Left ventricle myocardium inferior (tissue), 1 donor: ENCODE results near the gene ZNF438. TPM values are rescaled to one million over a fixed set of nuclear protein-coding genes. Genes with fewer than 3 reads are reported as not detected.

ENCODE experiments used
- DNase-seq: peaks from one replicate; pipeline ENCODE4 v3.0.0-alpha.2; 2020
- H3K27ac ChIP-seq: fragments of 200-600 bp; replicated peaks from 2 replicates; pipeline ENCODE4 v1.8.0; 2021
- H3K27me3 ChIP-seq: fragments of 200-600 bp; 2 replicates; pipeline ENCODE4 v1.8.0; 2021; ENCODE audit warnings: low read depth
- H3K36me3 ChIP-seq: fragments of 200-600 bp; 2 replicates; pipeline ENCODE4 v1.8.0; 2021
- H3K4me1 ChIP-seq: fragments of 200-600 bp; 2 replicates; pipeline ENCODE4 v1.8.0; 2021
- H3K4me3 ChIP-seq: fragments of 200-600 bp; 2 replicates; pipeline ENCODE4 v1.8.0; 2021; ENCODE audit warnings: mild to moderate bottlenecking, moderate library complexity
- H3K9me3 ChIP-seq: fragments of 200-600 bp; replicated peaks from 2 replicates; pipeline ENCODE4 v1.8.0; 2021
- CTCF ChIP-seq: fragments of 200-600 bp; IDR thresholded peaks from 2 replicates; pipeline ENCODE4 v1.8.0; 2021; ENCODE audit warnings: antibody characterized with exemption, mild to moderate bottlenecking, borderline replicate concordance
- intact Hi-C: fragments of 100-400 bp; cut with micrococcal nuclease; formaldehyde crosslinking; loops from one replicate; pipeline ENCODE4 v1.11.0; 2022
- total RNA-seq: library from RNA; stranded (reverse); fragmentation: NEBNext Ultra II Directional; extraction: Animal tissue kit (Norgen Biotek cat#: 25700); gene quantifications from one replicate; pipeline ENCODE4 v1.2.1, GENCODE V29; 2021
- donor health status: DM: no; HTN: yes; CAD: no; lungs with severe emphysema.

Gene ZNF438
- total RNA-seq, 1 donor from 2014 or later = 13.2 TPM

- H3K27ac ChIP-seq = no peak overlapping the region
- H3K27me3 ChIP-seq = no peaks in the 10 kb centered on the region
- no peak for DNase-seq
- H3K4me3 ChIP-seq = no peak overlapping the region
- H3K9me3 ChIP-seq = no peaks in the 10 kb centered on the region
- no peak for TF ChIP-seq CTCF
- peaks cover 16% of the 10 kb centered on the region for H3K4me1 ChIP-seq
- intact Hi-C loops = no loop called here
- no peaks in the 10 kb centered on the region for H3K36me3 ChIP-seq
Measured at GRCh38 chr10:30883116-30883515, 148.5 kb downstream of the ZNF438 start.

DNA sequence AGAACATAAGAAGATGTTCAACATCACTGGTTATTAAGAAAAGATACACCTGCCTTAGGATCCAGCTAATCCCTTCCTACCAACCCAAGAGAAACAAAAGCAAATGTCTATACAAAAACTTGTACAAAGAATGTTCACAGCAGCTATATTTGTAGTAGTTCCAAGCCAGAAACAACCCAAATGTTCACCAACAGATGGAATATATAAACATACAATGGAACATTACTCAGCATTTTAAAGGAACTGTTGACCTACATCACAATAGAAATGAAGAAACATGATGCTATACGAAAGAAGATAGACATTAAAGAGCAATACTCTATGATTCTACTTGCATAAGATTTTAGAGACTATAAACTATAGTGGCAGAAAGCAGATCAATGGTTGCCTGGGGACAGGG lies 149.4 kb downstream of the ZNF438 start:
- no peak for TF ChIP-seq CTCF
- H3K36me3 ChIP-seq = no peaks in the 10 kb centered on the region
- DNase-seq = no peak
- no peaks in the 10 kb centered on the region for H3K9me3 ChIP-seq
- H3K27me3 ChIP-seq = no peaks in the 10 kb centered on the region
- no peak overlapping the region for H3K4me3 ChIP-seq
- no peak overlapping the region for H3K27ac ChIP-seq
- peaks cover 16% of the 10 kb centered on the region for H3K4me1 ChIP-seq
- intact Hi-C loops = no loop called here

DNA sequence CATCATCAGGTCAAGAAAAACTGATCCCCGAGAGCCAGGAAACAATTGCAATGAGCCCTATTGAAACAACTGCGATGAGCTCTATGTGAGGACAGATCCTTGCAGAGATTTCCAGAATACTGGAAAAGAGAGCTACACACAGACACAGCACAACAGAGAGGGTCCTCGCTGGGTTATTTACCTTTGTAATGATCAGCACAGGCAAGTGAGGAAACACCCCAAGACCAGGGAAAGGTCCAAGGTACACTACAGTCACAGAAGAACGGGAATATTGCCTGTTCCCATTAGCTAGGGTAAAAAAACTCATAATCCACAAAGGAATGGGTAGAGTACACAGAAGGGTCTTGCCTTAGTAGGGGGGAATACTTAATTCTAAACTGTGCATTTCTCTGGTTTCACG lies 152.7 kb downstream of the ZNF438 start:
- H3K27ac ChIP-seq = no peak overlapping the region
- no peak overlapping the region for H3K4me3 ChIP-seq
- DNase-seq = no peak
- intact Hi-C loops = no loop called here
- H3K27me3 ChIP-seq = no peaks in the 10 kb centered on the region
- peaks cover 1% of the 10 kb centered on the region for H3K4me1 ChIP-seq
- no peak for TF ChIP-seq CTCF
- H3K9me3 ChIP-seq = no peaks in the 10 kb centered on the region
- peaks cover 11% of the 10 kb centered on the region for H3K36me3 ChIP-seq

- intact Hi-C loops = no loop called here
- Histone ChIP-seq H3K4me1 (no peaks in the 10 kb centered on the region), H3K9me3 (no peaks in the 10 kb centered on the region), H3K27me3 (no peaks in the 10 kb centered on the region), H3K4me3 (no peak overlapping the region), H3K36me3 (peaks cover 11% of the 10 kb centered on the region), H3K27ac (no peak overlapping the region)
- TF ChIP-seq CTCF = no peak
- no peak for DNase-seq
Measured at GRCh38 chr10:30877111-30877510, 154.6 kb downstream of the ZNF438 start.

- no peak for DNase-seq
- H3K27me3 ChIP-seq = no peaks in the 10 kb centered on the region
- intact Hi-C loops = no loop called here
- H3K27ac ChIP-seq = no peak overlapping the region
- peaks cover 17% of the 10 kb centered on the region for H3K36me3 ChIP-seq
- TF ChIP-seq CTCF = no peak
- H3K9me3 ChIP-seq = no peaks in the 10 kb centered on the region
- no peak overlapping the region for H3K4me3 ChIP-seq
- no peaks in the 10 kb centered on the region for H3K4me1 ChIP-seq
Measured at GRCh38 chr10:30873411-30873810, 158.3 kb downstream of the ZNF438 start.

DNA sequence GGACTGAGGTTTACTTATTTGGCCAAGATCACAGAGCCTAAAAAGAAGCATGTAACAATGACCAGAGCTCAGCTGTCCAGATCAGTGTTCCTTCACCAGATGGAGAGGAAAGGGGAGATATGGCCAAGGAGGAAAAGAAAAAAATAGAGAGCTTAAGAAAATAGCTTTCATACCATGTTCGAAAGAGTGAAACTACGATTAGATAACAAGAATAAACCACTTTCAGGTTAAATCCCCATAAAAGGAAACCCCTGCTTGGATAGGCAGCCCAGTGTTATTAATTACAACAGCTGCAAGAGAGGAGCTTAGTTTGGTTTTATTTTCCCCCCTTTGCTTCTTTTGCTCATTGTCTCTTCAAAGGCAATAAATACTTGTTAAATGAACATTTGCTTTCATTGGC lies 160.8 kb downstream of the ZNF438 start:
- no peaks in the 10 kb centered on the region for H3K9me3 ChIP-seq
- no peaks in the 10 kb centered on the region for H3K27me3 ChIP-seq
- H3K4me3 ChIP-seq = no peak overlapping the region
- peak overlapping the region; percentile 6 for H3K27ac ChIP-seq
- TF ChIP-seq CTCF = no peak
- H3K4me1 ChIP-seq = peaks cover 3% of the 10 kb centered on the region
- no peak for DNase-seq
- peaks cover 17% of the 10 kb centered on the region for H3K36me3 ChIP-seq
- intact Hi-C loops = no loop called here
